Neural cell (in vitro differentiated cells): Measurements from ENCODE around the gene PLCB1. TPM values are rescaled to one million over a fixed set of nuclear protein-coding genes. Genes with fewer than 3 reads are reported as not detected.

Experiments
- H2AFZ ChIP-seq: fragments of 200-600, 300-800 bp; sonication (generic), shearing (Covaris generic); 2 replicates; pipeline ENCODE4 v1.6.0; 2014; ENCODE audit warnings: low read depth, mild to moderate bottlenecking, antibody characterized with exemption, low read length, moderate library complexity
- H3F3A ChIP-seq: fragments of 200-600 bp; shearing (Covaris generic); 2 replicates; pipeline ENCODE4 v1.6.1; 2016; ENCODE audit warnings: mild to moderate bottlenecking, moderate library complexity, mixed read lengths, antibody characterized with exemption, low read length; ENCODE audit not compliant: insufficient read depth, poor library complexity, severe bottlenecking
- H3K27ac ChIP-seq: fragments of 200-600, 300-800 bp; sonication (generic), shearing (Covaris generic); 2 replicates; pipeline ENCODE4 v1.5.1; 2014; ENCODE audit warnings: mild to moderate bottlenecking, low read length, moderate library complexity
- H3K27me3 ChIP-seq: fragments of 300-800, 200-600 bp; sonication (generic), shearing (Covaris generic); 2 replicates; pipeline ENCODE4 v1.6.0; 2014; ENCODE audit warnings: mild to moderate bottlenecking, low read depth, low read length, moderate library complexity; ENCODE audit not compliant: insufficient read depth
- H3K36me3 ChIP-seq: fragments of 300-800, 200-600 bp; sonication (generic), shearing (Covaris generic); 2 replicates; pipeline ENCODE4 v1.5.1; 2014; ENCODE audit warnings: mild to moderate bottlenecking, antibody characterized with exemption, low read length, moderate library complexity; ENCODE audit not compliant: insufficient read depth
- H3K4me2 ChIP-seq: fragments of 300-800, 200-600 bp; sonication (generic), shearing (Covaris generic); 2 replicates; pipeline ENCODE4 v1.6.0; 2014; ENCODE audit warnings: mild to moderate bottlenecking, low read length
- H3K4me3 ChIP-seq: fragments of 300-800, 200-600 bp; sonication (generic), shearing (Covaris generic); 2 replicates; pipeline ENCODE4 v1.5.1; 2014; ENCODE audit warnings: mild to moderate bottlenecking, low read length, moderate library complexity
- H3K79me2 ChIP-seq: fragments of 200-600 bp; shearing (Covaris generic); replicated peaks from 2 replicates; pipeline ENCODE4 v1.6.0; 2014; ENCODE audit warnings: mild to moderate bottlenecking, low read length, moderate library complexity; ENCODE audit not compliant: insufficient read depth
- H3K9ac ChIP-seq: fragments of 300-800, 200-600 bp; sonication (generic), shearing (Covaris generic); 2 replicates; pipeline ENCODE4 v1.6.1; 2016; ENCODE audit warnings: mild to moderate bottlenecking, low read length, mixed read lengths
- H3K9me2 ChIP-seq: fragments of 200-600 bp; shearing (Covaris generic); 2 replicates; pipeline ENCODE4 v1.6.1; 2016; ENCODE audit warnings: mild to moderate bottlenecking, low read length, mixed read lengths; ENCODE audit not compliant: insufficient read depth
- H3K9me3 ChIP-seq: fragments of 200-600, 300-800 bp; sonication (generic), shearing (Covaris generic); 2 replicates; pipeline ENCODE4 v1.6.1; 2016; ENCODE audit warnings: mild to moderate bottlenecking, mixed run types, low read length, moderate library complexity, mixed read lengths
- H4K20me1 ChIP-seq: fragments of 200-600 bp; shearing (Covaris generic); 2 replicates; pipeline ENCODE4 v1.6.1; 2016; ENCODE audit warnings: mild to moderate bottlenecking, mixed run types; ENCODE audit not compliant: insufficient read depth
- CTCF ChIP-seq: fragments of 450-650 bp; IDR thresholded peaks from 2 replicates; pipeline ENCODE4 v1.5.1; 2014; ENCODE audit warnings: antibody characterized with exemption, mild to moderate bottlenecking, moderate library complexity; ENCODE audit not compliant: poor library complexity, severe bottlenecking
- EP300 ChIP-seq: fragments of 450-650 bp; conservative IDR thresholded peaks from 2 replicates; pipeline ENCODE4 v1.6.1; 2014; ENCODE audit warnings: antibody characterized with exemption, mild to moderate bottlenecking, moderate library complexity; ENCODE audit not compliant: poor library complexity, severe bottlenecking
- EZH2 ChIP-seq: fragments of 200-600, 300-800 bp; shearing (Covaris generic), sonication (generic); IDR thresholded peaks from 2 replicates; pipeline ENCODE4 v1.6.1; 2014; ENCODE audit warnings: antibody characterized with exemption, low read length, borderline replicate concordance, mild to moderate bottlenecking; ENCODE audit not compliant: insufficient read depth, poor library complexity, severe bottlenecking
- MXI1 ChIP-seq: fragments of 450-650 bp; conservative IDR thresholded peaks from 2 replicates; pipeline ENCODE4 v1.6.1; 2014; ENCODE audit warnings: antibody characterized with exemption, mild to moderate bottlenecking; ENCODE audit not compliant: poor library complexity, severe bottlenecking
- POLR2AphosphoS5 ChIP-seq: IDR thresholded peaks from 2 replicates; pipeline ENCODE4 v1.6.1; 2012
- RAD21 ChIP-seq: fragments of 450-650 bp; conservative IDR thresholded peaks from 2 replicates; pipeline ENCODE4 v1.6.1; 2014; ENCODE audit warnings: antibody characterized with exemption, mild to moderate bottlenecking, moderate library complexity
- REST ChIP-seq: IDR thresholded peaks from 2 replicates; pipeline ENCODE4 v1.6.1; 2012; ENCODE audit warnings: borderline replicate concordance
- SMC3 ChIP-seq: fragments of 450-650 bp; conservative IDR thresholded peaks from 2 replicates; pipeline ENCODE4 v1.6.1; 2014; ENCODE audit warnings: antibody characterized with exemption, mild to moderate bottlenecking, moderate library complexity; ENCODE audit not compliant: poor library complexity
- TAF1 ChIP-seq: IDR thresholded peaks from 2 replicates; pipeline ENCODE4 v1.6.1; 2012; ENCODE audit warnings: low read depth
- polyA plus RNA-seq: library from polyadenylated mRNA; depleted of rRNA; stranded (reverse); fragments of >200 nt; gene quantifications from 2 replicates; pipeline ENCODE4 v1.2.3, GENCODE V29; 2014

The PLCB1 gene
- polyA plus RNA-seq, 1 donor from 2014 or later: 11.4 TPM

- Histone ChIP-seq H3K36me3 (no peaks in the 10 kb centered on the region), H3K9me2 (no peaks in the 10 kb centered on the region), H3K9me3 (no peaks in the 10 kb centered on the region)
Observed at GRCh38 chr20:8706961-8707700, 575.1 kb downstream of the PLCB1 start.

GRCh38 chr20:8709627-8710026, 577.6 kb downstream of the PLCB1 start:
- Histone ChIP-seq H2AFZ (no peak overlapping the region), H3K9ac (no peak overlapping the region), H3K36me3 (no peaks in the 10 kb centered on the region), H3K79me2 (no peaks in the 10 kb centered on the region), H3K9me3 (no peaks in the 10 kb centered on the region), H3K27ac (no peak overlapping the region), H3K9me2 (no peaks in the 10 kb centered on the region), H4K20me1 (no peaks in the 10 kb centered on the region), H3K27me3 (no peaks in the 10 kb centered on the region), H3K4me3 (no peak overlapping the region), H3K4me2 (no peak overlapping the region), H3F3A (no peaks in the 10 kb centered on the region)
- no peak for TF ChIP-seq EP300
- TF ChIP-seq RAD21: no peak
- TF ChIP-seq POLR2AphosphoS5: no peak

More at GRCh38 chr20:8706961-8707700, 575.1 kb downstream of the PLCB1 start:
- H3K27me3 ChIP-seq: no peaks in the 10 kb centered on the region
- H3K4me3 ChIP-seq: no peak overlapping the region
- H2AFZ ChIP-seq: no peak overlapping the region
- H3K9ac ChIP-seq: no peak overlapping the region
- H3K27ac ChIP-seq: no peak overlapping the region
- H3K4me2 ChIP-seq: no peak overlapping the region
- H3K79me2 ChIP-seq: no peaks in the 10 kb centered on the region
- no peaks in the 10 kb centered on the region for H3F3A ChIP-seq
- H4K20me1 ChIP-seq: no peaks in the 10 kb centered on the region
- TF ChIP-seq SMC3: no peak
- no peak for TF ChIP-seq EP300
- TF ChIP-seq MXI1: no peak
- no peak for TF ChIP-seq POLR2AphosphoS5
- TF ChIP-seq CTCF: no peak
- TF ChIP-seq RAD21: no peak
- no peak for TF ChIP-seq EZH2
- no peak for TF ChIP-seq REST
- TF ChIP-seq TAF1: no peak
